ENCODE measurements around the gene AMH. TPM values are rescaled to one million over a fixed set of nuclear protein-coding genes. Genes with fewer than 3 reads are reported as not detected.

The AMH gene
- total RNA-seq, 4 donors from 2014 or later, result 0.95 to 4.7 (median 1.6) TPM; not detected in 1

GRCh38 chr19:2226840-2227360, 22.2 kb upstream of the AMH start:
- Histone ChIP-seq H3K36me3 (peaks cover 0 to 90% (median 0%) of the 10 kb centered on the region in 3 donors), H3K27ac (peak overlapping the region in 2 of 4 donors; percentile 59 to 84), H3K4me1 (peaks cover 0 to 5% (median 2%) of the 10 kb centered on the region in 4 donors), H3K27me3 (no peaks in the 10 kb centered on the region), H3K9me3 (no peaks in the 10 kb centered on the region), H3K4me3 (peak overlapping the region in 1 of 4 donors; percentile 27)
- TF ChIP-seq CTCF (IDR thresholded peaks at IDR 0.05) (no peak), POLR2A (IDR thresholded peaks at IDR 0.05) (no peak)
- DNase-seq, result no peak

- no peaks in the 10 kb centered on the region for H3K27me3 ChIP-seq
- TF ChIP-seq POLR2A (IDR thresholded peaks at IDR 0.05), result no peak
- no peak for TF ChIP-seq CTCF (IDR thresholded peaks at IDR 0.05)
- H3K4me1 ChIP-seq, result peaks cover 0 to 5% (median 2%) of the 10 kb centered on the region in 4 donors
- H3K36me3 ChIP-seq, result peaks cover 0 to 88% (median 0%) of the 10 kb centered on the region in 3 donors
- H3K27ac ChIP-seq, result peak overlapping the region in 2 of 4 donors; percentile 59 to 84
- peak in 2 of 3 donors; percentile 77 to 87 for DNase-seq
- peak overlapping the region in 1 of 4 donors; percentile 27 for H3K4me3 ChIP-seq
- H3K9me3 ChIP-seq, result no peaks in the 10 kb centered on the region
These were observed 21.5 kb upstream of the AMH start for GRCh38 chr19:2227415-2228156.

GRCh38 chr19:2228157-2229030, 20.7 kb upstream of the AMH start:
- peak in 1 of 3 donors; percentile 49 for DNase-seq
- H3K27ac ChIP-seq, result peak overlapping the region in 2 of 4 donors; percentile 59 to 84
- H3K27me3 ChIP-seq, result no peaks in the 10 kb centered on the region
- TF ChIP-seq POLR2A (IDR thresholded peaks at IDR 0.05) (no peak), CTCF (IDR thresholded peaks at IDR 0.05) (no peak)
- peaks cover 0 to 7% (median 4%) of the 10 kb centered on the region in 4 donors for H3K4me1 ChIP-seq
- H3K9me3 ChIP-seq, result no peaks in the 10 kb centered on the region
- H3K4me3 ChIP-seq, result peak overlapping the region in 1 of 4 donors; percentile 16
- H3K36me3 ChIP-seq, result peaks cover 0 to 88% (median 0%) of the 10 kb centered on the region in 3 donors

GRCh38 chr19:2229103-2230032, 19.8 kb upstream of the AMH start:
- Histone ChIP-seq H3K4me3 (no peak overlapping the region), H3K9me3 (no peaks in the 10 kb centered on the region), H3K4me1 (peaks cover 4 to 17% (median 5%) of the 10 kb centered on the region in 4 donors), H3K36me3 (peaks cover 0 to 85% (median 0%) of the 10 kb centered on the region in 3 donors), H3K27me3 (no peaks in the 10 kb centered on the region), H3K27ac (no peak overlapping the region)
- TF ChIP-seq CTCF (IDR thresholded peaks at IDR 0.05) (no peak), POLR2A (IDR thresholded peaks at IDR 0.05) (no peak)
- DNase-seq, result no peak

Data from Peyer's patch (tissue), 4 donors.